RKO (cell line): Measurements from ENCODE around the gene CCDC91.
"Not testable (repeated sequence)": the region's sequence is repeated elsewhere in the genome, so short reads cannot be mapped to it uniquely, and the experiment has no call there.

Experiments
- DNase-seq: peaks from one replicate; pipeline ENCODE4 v3.0.0-alpha.2; 2016; ENCODE audit warnings: low spot score

Gene CCDC91

GRCh38 chr12:28290262-28290661 lies 100.0 kb downstream of the CCDC91 start:
- DNase-seq: no peak

GRCh38 chr12:28292699-28293098 lies 102.4 kb downstream of the CCDC91 start:
- DNase-seq: no peak

- no peak for DNase-seq
Measured at GRCh38 chr12:28294300-28294699, 104.0 kb downstream of the CCDC91 start.

GRCh38 chr12:28296287-28296686 lies 106.0 kb downstream of the CCDC91 start:
- no peak for DNase-seq

GRCh38 chr12:28303192-28303591 lies 112.9 kb downstream of the CCDC91 start:
- DNase-seq: no peak

GRCh38 chr12:28306535-28306934 lies 116.3 kb downstream of the CCDC91 start:
- no peak for DNase-seq

GRCh38 chr12:28308891-28309290 lies 118.6 kb downstream of the CCDC91 start:
- DNase-seq: no peak

GRCh38 chr12:28313631-28314030 lies 123.4 kb downstream of the CCDC91 start:
- no peak for DNase-seq

- peak; percentile 19 for DNase-seq
Measured at GRCh38 chr12:28316049-28316448, 125.8 kb downstream of the CCDC91 start.

GRCh38 chr12:28318273-28318672 lies 128.0 kb downstream of the CCDC91 start:
- no peak for DNase-seq

GRCh38 chr12:28320353-28320752 lies 130.1 kb downstream of the CCDC91 start:
- no peak for DNase-seq

GRCh38 chr12:28327722-28328121 lies 137.5 kb downstream of the CCDC91 start:
- DNase-seq: no peak

- no peak for DNase-seq
Measured at GRCh38 chr12:28328967-28329366, 138.7 kb downstream of the CCDC91 start.

GRCh38 chr12:28329727-28330126 lies 139.5 kb downstream of the CCDC91 start:
- DNase-seq: not testable (repeated sequence)

- DNase-seq: not testable (repeated sequence)
Measured at GRCh38 chr12:28330232-28330631, 140.0 kb downstream of the CCDC91 start.

- no peak for DNase-seq
Measured at GRCh38 chr12:28331130-28331529, 140.9 kb downstream of the CCDC91 start.

- no peak for DNase-seq
Measured at GRCh38 chr12:28340261-28341045, 150.2 kb downstream of the CCDC91 start.

GRCh38 chr12:28343713-28344112 lies 153.5 kb downstream of the CCDC91 start:
- no peak for DNase-seq

- DNase-seq: no peak
Measured at GRCh38 chr12:28346567-28346966, 156.3 kb downstream of the CCDC91 start.

- no peak for DNase-seq
Measured at GRCh38 chr12:28349196-28349595, 158.9 kb downstream of the CCDC91 start.

- DNase-seq: no peak
Measured at GRCh38 chr12:28350502-28350901, 160.2 kb downstream of the CCDC91 start.

GRCh38 chr12:28351414-28351813 lies 161.2 kb downstream of the CCDC91 start:
- no peak for DNase-seq

GRCh38 chr12:28355161-28355560 lies 164.9 kb downstream of the CCDC91 start:
- DNase-seq: no peak

GRCh38 chr12:28360253-28360652 lies 170.0 kb downstream of the CCDC91 start:
- no peak for DNase-seq
